Pancreas (tissue), 10 donors: ENCODE measurements around the gene USP12. TPM values are rescaled to one million over a fixed set of nuclear protein-coding genes. Genes with fewer than 3 reads are reported as not detected.
"Not testable (repeated sequence)": the region's sequence is repeated elsewhere in the genome, so short reads cannot be mapped to it uniquely, and the experiment has no call there.

Experiments
- ATAC-seq, 4 donors: fragments of 200-7000 bp; cut with Tn5 transposase; one replicate each; pipeline versions ENCODE4 v1.8.0 to v1.9.1; 2020; ENCODE audit warnings: mild to moderate bottlenecking in 4 of 4, moderate library complexity in 4 of 4
- DNase-seq, 6 donors: peaks; one replicate each; pipeline ENCODE4 v3.0.0-alpha.2; 2020
- FAIRE-seq: peaks from 2 replicates; lab custom pipeline; 2012; peaks lifted over from hg19 to GRCh38; lab: Jason Lieb, UNC
- H3K27ac ChIP-seq, 4 donors: fragments of 200-600 bp; sonication (generic); 1 replicate in 3 of 4; 2 replicates in 1 of 4; pipeline versions ENCODE4 v1.5.0 to v1.8.0; 2020
- H3K27me3 ChIP-seq, 4 donors: fragments of 200-600 bp; one replicate each; pipeline ENCODE4 v1.8.0; 2021
- H3K36me3 ChIP-seq, 3 donors: fragments of 200-600 bp; sonication (generic) in 1 of 3; one replicate each; pipeline versions ENCODE4 v1.5.0 to v1.8.0; 2020 to 2021
- H3K4me1 ChIP-seq, 3 donors: fragments of 200-600 bp; one replicate each; pipeline ENCODE4 v1.8.0; 2021
- H3K4me3 ChIP-seq, 4 donors: fragments of 200-600 bp; sonication (generic) in 2 of 4; one replicate each; pipeline versions ENCODE4 v1.5.0 to v1.8.0; 2020 to 2021
- H3K9me3 ChIP-seq, 4 donors: fragments of 200-600 bp; one replicate each; pipeline ENCODE4 v1.8.0; 2021
- WGBS, 2 donors: extraction: QIAGEN DNeasy Blood & Tissue Kit; methylation state at CpG; one replicate each; pipeline ENCODE4 v1.1.7; 2013; 5-methylcytosine and 5-hydroxymethylcytosine counted together
- intact Hi-C, 3 donors: fragments of 100-400 bp; cut with DNase I; formaldehyde crosslinking; loops; one replicate each; pipeline versions ENCODE4 v1.11.1 to v1.14.2; 2022
- polyA plus RNA-seq, 2 donors: library from polyadenylated mRNA; stranded (reverse); fragments of 200-250 nt; gene quantifications; one replicate each; pipeline ENCODE4 v1.2.3, GENCODE V29; 2013
- total RNA-seq, 6 donors: library from RNA; stranded (reverse); fragmentation: NEBNext Ultra II Directional in 4 of 6; extraction: Animal tissue kit (Norgen Biotek cat#: 25700) in 4 of 6; gene quantifications; one replicate each; pipeline versions ENCODE4 v1.2.1 to v1.2.4, GENCODE V29; 2021 to 2023
- TF ChIP-seq, protein P1 (sequence below), 4 donors: fragments of 200-600 bp; sonication (generic) in 3 of 4; IDR thresholded peaks; one replicate each; pipeline versions ENCODE4 v1.5.0 to v1.8.0; 2021; ENCODE audit warnings: antibody characterized with exemption in 4 of 4
- donor health status: healthy with polysubstance abuse.
- donor health status: DM: no; HTN: no; CAD: no; lungs with moderate emphysema.
- donor health status: DM: no; HTN: no; CAD: no.
- donor health status: control.
- donor health status: control.
- donor health status: Bipolar disorder and iron deficiency.
- donor health status: DM: yes; HTN: yes; CAD: no.
- donor health status: DM: no; HTN: no; CAD: no.
- donor health status: DM: no; HTN: no; CAD: no.
- donor health status: DM: yes; HTN: yes; CAD: no.

The USP12 gene
- total and polyA plus RNA-seq, 8 donors = 3.9 to 18.9 (median 9.4) TPM

DNA sequence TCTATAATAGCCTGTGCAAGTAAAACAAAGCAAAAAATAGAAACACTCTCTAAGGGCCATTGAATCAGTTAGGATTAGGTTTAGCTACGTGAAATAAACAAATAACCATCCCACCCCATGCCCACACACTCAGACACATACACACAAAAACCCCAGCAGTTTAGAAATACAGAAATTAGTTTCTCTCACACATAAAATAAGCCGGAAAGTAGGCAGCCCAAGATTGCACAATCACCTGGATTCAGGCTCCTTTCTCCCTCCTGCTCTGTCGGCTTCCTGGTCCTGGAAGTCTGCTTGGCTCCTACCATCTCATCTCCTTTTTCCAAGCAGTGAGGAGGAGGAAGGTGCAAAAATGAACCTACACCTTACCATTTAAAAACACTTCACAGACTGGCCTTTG is 22.6 kb upstream of the USP12 start:
- no peak for FAIRE-seq
- 64 to 76% methylated on average over 3 of the region's 3 CpGs for WGBS, 2 donors

DNA sequence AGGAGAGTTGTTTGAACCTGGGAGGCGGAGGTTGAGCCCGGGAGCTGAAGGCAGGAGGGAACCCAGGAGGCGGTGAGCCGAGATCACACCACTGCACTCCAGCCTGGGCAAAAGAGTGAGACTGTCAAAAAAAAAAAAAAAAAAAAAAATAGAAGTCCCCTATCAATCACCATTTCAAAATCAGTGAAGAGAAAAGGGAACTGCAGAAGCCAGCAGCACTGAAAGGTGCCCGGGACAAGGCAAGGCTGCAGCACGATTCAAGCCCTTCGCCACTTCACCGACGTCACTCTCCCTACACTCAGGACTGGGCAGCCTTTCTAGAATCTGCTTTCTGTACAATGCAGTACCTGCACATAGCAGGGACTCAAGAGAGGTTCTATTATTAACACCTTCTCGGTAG is 21.9 kb upstream of the USP12 start:
- no peak for DNase-seq
- no peak for ATAC-seq
- peaks cover 0 to 11% (median 0%) of the 10 kb centered on the region in 4 donors for H3K27me3 ChIP-seq
- intact Hi-C loops = no loop called here
- WGBS, 2 donors = 87 to 92% methylated on average over 10 of the region's 10 CpGs
- H3K4me3 ChIP-seq = no peak overlapping the region
- H3K36me3 ChIP-seq = no peaks in the 10 kb centered on the region
- no peaks in the 10 kb centered on the region for H3K9me3 ChIP-seq
- no peak for FAIRE-seq
- TF ChIP-seq, protein P1, sequence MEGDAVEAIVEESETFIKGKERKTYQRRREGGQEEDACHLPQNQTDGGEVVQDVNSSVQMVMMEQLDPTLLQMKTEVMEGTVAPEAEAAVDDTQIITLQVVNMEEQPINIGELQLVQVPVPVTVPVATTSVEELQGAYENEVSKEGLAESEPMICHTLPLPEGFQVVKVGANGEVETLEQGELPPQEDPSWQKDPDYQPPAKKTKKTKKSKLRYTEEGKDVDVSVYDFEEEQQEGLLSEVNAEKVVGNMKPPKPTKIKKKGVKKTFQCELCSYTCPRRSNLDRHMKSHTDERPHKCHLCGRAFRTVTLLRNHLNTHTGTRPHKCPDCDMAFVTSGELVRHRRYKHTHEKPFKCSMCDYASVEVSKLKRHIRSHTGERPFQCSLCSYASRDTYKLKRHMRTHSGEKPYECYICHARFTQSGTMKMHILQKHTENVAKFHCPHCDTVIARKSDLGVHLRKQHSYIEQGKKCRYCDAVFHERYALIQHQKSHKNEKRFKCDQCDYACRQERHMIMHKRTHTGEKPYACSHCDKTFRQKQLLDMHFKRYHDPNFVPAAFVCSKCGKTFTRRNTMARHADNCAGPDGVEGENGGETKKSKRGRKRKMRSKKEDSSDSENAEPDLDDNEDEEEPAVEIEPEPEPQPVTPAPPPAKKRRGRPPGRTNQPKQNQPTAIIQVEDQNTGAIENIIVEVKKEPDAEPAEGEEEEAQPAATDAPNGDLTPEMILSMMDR (IDR thresholded peaks at IDR 0.05) = no peak
- peaks cover 0 to 8% (median 0%) of the 10 kb centered on the region in 3 donors for H3K4me1 ChIP-seq
- no peak overlapping the region for H3K27ac ChIP-seq

More for the DNA sequence above, 22.6 kb upstream of the USP12 start:
- Histone ChIP-seq H3K4me3 (no peak overlapping the region), H3K36me3 (no peaks in the 10 kb centered on the region), H3K27ac (no peak overlapping the region), H3K9me3 (no peaks in the 10 kb centered on the region), H3K27me3 (peaks cover 0 to 11% (median 0%) of the 10 kb centered on the region in 4 donors), H3K4me1 (peaks cover 0 to 1% (median 0%) of the 10 kb centered on the region in 3 donors)
- TF ChIP-seq, protein P1 (IDR thresholded peaks at IDR 0.05) = no peak
- no peak for ATAC-seq
- DNase-seq = no peak
- intact Hi-C loops = no loop called here

DNA sequence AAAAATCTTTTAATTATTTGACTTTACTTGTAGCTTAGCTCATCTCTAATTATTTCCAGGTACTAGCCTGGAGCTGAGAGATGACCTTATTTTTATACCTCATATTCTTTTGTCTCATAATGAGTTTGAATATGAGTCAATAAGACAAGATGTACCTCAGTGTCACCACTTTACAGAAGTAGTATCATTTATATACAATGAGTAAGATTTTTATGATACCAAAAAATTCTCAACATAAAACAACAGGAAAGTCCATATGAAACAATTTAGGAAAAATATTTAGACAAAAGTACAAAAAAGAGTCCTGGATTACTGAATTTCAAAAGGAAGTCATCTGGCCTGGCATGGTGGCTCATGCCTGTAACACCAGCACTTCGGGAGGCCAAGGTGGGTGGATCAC is 21.4 kb upstream of the USP12 start:
- Histone ChIP-seq H3K9me3 (no peaks in the 10 kb centered on the region), H3K36me3 (no peaks in the 10 kb centered on the region), H3K4me3 (no peak overlapping the region), H3K27ac (no peak overlapping the region), H3K4me1 (peaks cover 0 to 9% (median 0%) of the 10 kb centered on the region in 3 donors), H3K27me3 (peaks cover 0 to 11% (median 0%) of the 10 kb centered on the region in 4 donors)
- intact Hi-C loops = no loop called here
- ATAC-seq (no peak), FAIRE-seq (no peak), DNase-seq (no peak)
- WGBS, 2 donors = 77 to 86% methylated on average over 1 of the region's 1 CpG
- TF ChIP-seq, protein P1 (IDR thresholded peaks at IDR 0.05) = no peak

DNA sequence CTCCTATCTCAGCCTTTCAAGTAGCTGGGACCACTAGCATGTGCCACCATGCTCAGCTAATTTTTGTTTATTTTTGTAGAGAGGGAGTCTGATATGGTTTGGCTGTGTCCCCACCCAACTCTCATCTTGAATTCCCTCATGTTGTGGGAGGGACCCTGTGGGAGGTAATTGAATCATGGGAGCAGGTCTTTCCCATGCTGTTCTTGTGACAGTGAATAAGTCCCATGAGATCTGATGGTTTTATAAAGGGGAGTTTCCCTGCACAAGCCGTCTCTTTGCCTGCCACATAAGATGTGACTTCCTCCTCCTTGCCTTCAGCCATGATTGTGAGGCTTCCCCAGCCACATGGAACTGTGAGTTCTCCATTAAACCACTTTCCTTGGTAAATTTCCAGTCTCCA is 20.8 kb upstream of the USP12 start:
- DNase-seq, FAIRE-seq, H3K9me3 ChIP-seq, H3K4me1 ChIP-seq, intact Hi-C loops, H3K27ac ChIP-seq, ATAC-seq, H3K4me3 ChIP-seq, H3K27me3 ChIP-seq, H3K36me3 ChIP-seq: not testable (repeated sequence)
- 58 to 64% methylated on average over 1 of the region's 1 CpG for WGBS, 2 donors

DNA sequence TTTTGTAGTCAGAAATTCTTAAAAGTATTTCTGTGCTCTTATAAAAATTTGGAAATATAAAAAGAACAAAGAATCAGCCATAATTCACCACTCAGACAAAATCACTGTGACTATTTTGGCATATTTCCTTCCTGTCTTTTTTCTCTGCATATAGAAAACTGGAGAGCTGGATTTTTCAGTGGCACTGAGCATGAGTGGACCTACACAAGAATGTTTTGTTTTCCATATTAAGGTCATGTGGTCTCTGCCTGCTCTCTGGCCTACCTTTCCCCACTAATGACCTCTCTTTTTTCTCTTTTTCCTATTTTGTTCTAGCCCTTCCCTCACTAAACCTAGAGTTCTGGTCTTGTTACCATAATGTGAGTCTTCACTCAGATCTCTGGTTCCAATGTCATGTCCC is 17.6 kb upstream of the USP12 start:
- peaks cover 0 to 9% (median 0%) of the 10 kb centered on the region in 3 donors for H3K4me1 ChIP-seq
- no peak for ATAC-seq
- no peaks in the 10 kb centered on the region for H3K27me3 ChIP-seq
- no peaks in the 10 kb centered on the region for H3K9me3 ChIP-seq
- TF ChIP-seq, protein P1 (IDR thresholded peaks at IDR 0.05) = no peak
- intact Hi-C loops = no loop called here
- no peaks in the 10 kb centered on the region for H3K36me3 ChIP-seq
- no peak for FAIRE-seq
- no peak overlapping the region for H3K27ac ChIP-seq
- DNase-seq = no peak
- no peak overlapping the region for H3K4me3 ChIP-seq
